Measurements from ENCODE around the gene AXDND1.
A peak's percentile ranks its signal among the peaks of the same experiment; 100 is the strongest.

Gene AXDND1

GRCh38 chr1:179474713-179475112 lies 108.9 kb downstream of the AXDND1 start:
- Histone ChIP-seq H3K27me3 (ENCODE audit: control insufficient read depth in 3 of 3, insufficient read depth in 3 of 3, low read depth in 1 of 3, low read length in 3 of 3) (no peaks in the 10 kb centered on the region), H3K23ac (ENCODE audit: low read depth, low read length, poor library complexity) (no peak overlapping the region), H4K91ac (ENCODE audit: low read depth, low read length, poor library complexity) (no peak overlapping the region), H2BK15ac (ENCODE audit: low read length) (no peak overlapping the region), H3K18ac (ENCODE audit: low read length) (no peak overlapping the region), H2AK5ac (ENCODE audit: low read depth, low read length) (no peak overlapping the region), H3K4me3 (ENCODE audit: low read length in 2 of 2) (peak overlapping the region in 1 of 2 donors; percentile 41), H3K4me1 (ENCODE audit: control insufficient read depth in 2 of 2, insufficient read depth in 1 of 2, low read depth in 1 of 2, low read length in 2 of 2) (no peaks in the 10 kb centered on the region), H3K4ac (ENCODE audit: low read length) (no peak overlapping the region), H2BK120ac (ENCODE audit: low read depth, low read length) (no peak overlapping the region), H3K27ac (replicated peaks; ENCODE audit: low read length) (no peak overlapping the region), H3K79me1 (ENCODE audit: low read depth, low read length) (no peaks in the 10 kb centered on the region), H3K36me3 (replicated peaks in 1 of 2; ENCODE audit: control insufficient read depth in 2 of 2, insufficient read depth in 2 of 2, low read length in 2 of 2) (no peaks in the 10 kb centered on the region), H2BK5ac (ENCODE audit: low read length) (no peak overlapping the region), H4K8ac (ENCODE audit: low read depth, low read length) (no peak overlapping the region), H3K9me3 (replicated peaks in 1 of 2; ENCODE audit: control insufficient read depth in 2 of 2, insufficient read depth in 1 of 2, low read depth in 1 of 2, low read length in 2 of 2) (peaks cover 3 to 9% of the 10 kb centered on the region in 2 donors), H3K14ac (ENCODE audit: low read length) (no peak overlapping the region), H2BK12ac (ENCODE audit: low read length) (no peak overlapping the region), H2AFZ (ENCODE audit: low read length) (no peak overlapping the region), H3K4me2 (ENCODE audit: insufficient read depth, low read length, poor library complexity, severe bottlenecking) (no peak overlapping the region), H3K9ac (ENCODE audit: low read depth, low read length, poor library complexity) (no peak overlapping the region)
- no peak for DNase-seq (ENCODE audit: low spot score)
- no CpG with 5 or more reads among the region's 3 CpGs for WGBS, 2 donors (ENCODE audit: extremely low coverage in 2 of 2, insufficient read length in 2 of 2, insufficient replicate concordance in 1 of 2)

- no peak overlapping the region for H4K8ac ChIP-seq (ENCODE audit: low read depth, low read length)
- H2BK15ac ChIP-seq (ENCODE audit: low read length) = no peak overlapping the region
- no peak overlapping the region for H2AFZ ChIP-seq (ENCODE audit: low read length)
- no peak overlapping the region for H3K14ac ChIP-seq (ENCODE audit: low read length)
- no peak overlapping the region for H3K27ac ChIP-seq (replicated peaks; ENCODE audit: low read length)
- no peak overlapping the region for H2BK12ac ChIP-seq (ENCODE audit: low read length)
- H3K4ac ChIP-seq (ENCODE audit: low read length) = no peak overlapping the region
- H3K4me3 ChIP-seq (ENCODE audit: low read length in 2 of 2) = no peak overlapping the region
- no peak overlapping the region for H2BK5ac ChIP-seq (ENCODE audit: low read length)
- no peak overlapping the region for H3K9ac ChIP-seq (ENCODE audit: low read depth, low read length, poor library complexity)
- H2AK5ac ChIP-seq (ENCODE audit: low read depth, low read length) = no peak overlapping the region
- H2BK120ac ChIP-seq (ENCODE audit: low read depth, low read length) = no peak overlapping the region
- no peak overlapping the region for H3K23ac ChIP-seq (ENCODE audit: low read depth, low read length, poor library complexity)
- H3K79me1 ChIP-seq (ENCODE audit: low read depth, low read length) = no peaks in the 10 kb centered on the region
- no peaks in the 10 kb centered on the region for H3K36me3 ChIP-seq (replicated peaks in 1 of 2; ENCODE audit: control insufficient read depth in 2 of 2, insufficient read depth in 2 of 2, low read length in 2 of 2)
- H3K4me2 ChIP-seq (ENCODE audit: insufficient read depth, low read length, poor library complexity, severe bottlenecking) = no peak overlapping the region
- H3K27me3 ChIP-seq (ENCODE audit: control insufficient read depth in 3 of 3, insufficient read depth in 3 of 3, low read depth in 1 of 3, low read length in 3 of 3) = no peaks in the 10 kb centered on the region
- DNase-seq (ENCODE audit: low spot score) = no peak
- WGBS, 2 donors (ENCODE audit: extremely low coverage in 2 of 2, insufficient read length in 2 of 2, insufficient replicate concordance in 1 of 2) = no CpG with 5 or more reads among the region's 2 CpGs
- H3K18ac ChIP-seq (ENCODE audit: low read length) = no peak overlapping the region
- H4K91ac ChIP-seq (ENCODE audit: low read depth, low read length, poor library complexity) = no peak overlapping the region
- H3K4me1 ChIP-seq (ENCODE audit: control insufficient read depth in 2 of 2, insufficient read depth in 1 of 2, low read depth in 1 of 2, low read length in 2 of 2) = no peaks in the 10 kb centered on the region
- H3K9me3 ChIP-seq (replicated peaks in 1 of 2; ENCODE audit: control insufficient read depth in 2 of 2, insufficient read depth in 1 of 2, low read depth in 1 of 2, low read length in 2 of 2) = peaks cover 3 to 9% of the 10 kb centered on the region in 2 donors
Observed at GRCh38 chr1:179476484-179476883, 110.7 kb downstream of the AXDND1 start.

- Histone ChIP-seq H2BK5ac (ENCODE audit: low read length) (no peak overlapping the region), H3K4me1 (ENCODE audit: control insufficient read depth in 2 of 2, insufficient read depth in 1 of 2, low read depth in 1 of 2, low read length in 2 of 2) (no peaks in the 10 kb centered on the region), H2BK15ac (ENCODE audit: low read length) (no peak overlapping the region), H3K4ac (ENCODE audit: low read length) (no peak overlapping the region), H3K9me3 (replicated peaks in 1 of 2; ENCODE audit: control insufficient read depth in 2 of 2, insufficient read depth in 1 of 2, low read depth in 1 of 2, low read length in 2 of 2) (peaks cover 3 to 9% of the 10 kb centered on the region in 2 donors), H2AFZ (ENCODE audit: low read length) (no peak overlapping the region), H4K91ac (ENCODE audit: low read depth, low read length, poor library complexity) (no peak overlapping the region), H3K18ac (ENCODE audit: low read length) (no peak overlapping the region), H2AK5ac (ENCODE audit: low read depth, low read length) (no peak overlapping the region), H2BK12ac (ENCODE audit: low read length) (no peak overlapping the region), H2BK120ac (ENCODE audit: low read depth, low read length) (no peak overlapping the region), H3K14ac (ENCODE audit: low read length) (no peak overlapping the region), H4K8ac (ENCODE audit: low read depth, low read length) (no peak overlapping the region), H3K27me3 (ENCODE audit: control insufficient read depth in 3 of 3, insufficient read depth in 3 of 3, low read depth in 1 of 3, low read length in 3 of 3) (no peaks in the 10 kb centered on the region), H3K23ac (ENCODE audit: low read depth, low read length, poor library complexity) (no peak overlapping the region), H3K79me1 (ENCODE audit: low read depth, low read length) (no peaks in the 10 kb centered on the region), H3K36me3 (replicated peaks in 1 of 2; ENCODE audit: control insufficient read depth in 2 of 2, insufficient read depth in 2 of 2, low read length in 2 of 2) (no peaks in the 10 kb centered on the region), H3K4me2 (ENCODE audit: insufficient read depth, low read length, poor library complexity, severe bottlenecking) (no peak overlapping the region), H3K4me3 (ENCODE audit: low read length in 2 of 2) (no peak overlapping the region), H3K9ac (ENCODE audit: low read depth, low read length, poor library complexity) (no peak overlapping the region), H3K27ac (replicated peaks; ENCODE audit: low read length) (no peak overlapping the region)
- WGBS, 2 donors (ENCODE audit: extremely low coverage in 2 of 2, insufficient read length in 2 of 2, insufficient replicate concordance in 1 of 2) = no CpG with 5 or more reads among the region's 1 CpG
- no peak for DNase-seq (ENCODE audit: low spot score)
Observed at GRCh38 chr1:179478370-179478769, 112.6 kb downstream of the AXDND1 start.

- H3K14ac ChIP-seq (ENCODE audit: low read length) = no peak overlapping the region
- H4K91ac ChIP-seq (ENCODE audit: low read depth, low read length, poor library complexity) = no peak overlapping the region
Observed at GRCh38 chr1:179490611-179491010, 124.8 kb downstream of the AXDND1 start.

More at GRCh38 chr1:179490611-179491010, 124.8 kb downstream of the AXDND1 start:
- no peaks in the 10 kb centered on the region for H3K9me3 ChIP-seq (replicated peaks in 1 of 2; ENCODE audit: control insufficient read depth in 2 of 2, insufficient read depth in 1 of 2, low read depth in 1 of 2, low read length in 2 of 2)
- no peak overlapping the region for H2BK12ac ChIP-seq (ENCODE audit: low read length)
- no peak overlapping the region for H3K18ac ChIP-seq (ENCODE audit: low read length)
- no peaks in the 10 kb centered on the region for H3K27me3 ChIP-seq (ENCODE audit: control insufficient read depth in 3 of 3, insufficient read depth in 3 of 3, low read depth in 1 of 3, low read length in 3 of 3)
- H2AK5ac ChIP-seq (ENCODE audit: low read depth, low read length) = no peak overlapping the region
- H2BK5ac ChIP-seq (ENCODE audit: low read length) = no peak overlapping the region
- no peak overlapping the region for H3K4me2 ChIP-seq (ENCODE audit: insufficient read depth, low read length, poor library complexity, severe bottlenecking)
- no peak for DNase-seq (ENCODE audit: low spot score)
- H2BK15ac ChIP-seq (ENCODE audit: low read length) = no peak overlapping the region
- H3K36me3 ChIP-seq (replicated peaks in 1 of 2; ENCODE audit: control insufficient read depth in 2 of 2, insufficient read depth in 2 of 2, low read length in 2 of 2) = no peaks in the 10 kb centered on the region
- no peak overlapping the region for H3K4me3 ChIP-seq (ENCODE audit: low read length in 2 of 2)
- H3K79me1 ChIP-seq (ENCODE audit: low read depth, low read length) = no peaks in the 10 kb centered on the region
- no peak overlapping the region for H4K8ac ChIP-seq (ENCODE audit: low read depth, low read length)
- no peak overlapping the region for H2AFZ ChIP-seq (ENCODE audit: low read length)
- whole genome bisulfite sequencing, 2 donors (ENCODE audit: extremely low coverage in 2 of 2, insufficient read length in 2 of 2, insufficient replicate concordance in 1 of 2) = no CpG with 5 or more reads among the region's 1 CpG
- no peak overlapping the region for H3K27ac ChIP-seq (replicated peaks; ENCODE audit: low read length)
- H3K4me1 ChIP-seq (ENCODE audit: control insufficient read depth in 2 of 2, insufficient read depth in 1 of 2, low read depth in 1 of 2, low read length in 2 of 2) = no peaks in the 10 kb centered on the region
- H3K4ac ChIP-seq (ENCODE audit: low read length) = no peak overlapping the region
- no peak overlapping the region for H3K9ac ChIP-seq (ENCODE audit: low read depth, low read length, poor library complexity)
- H3K23ac ChIP-seq (ENCODE audit: low read depth, low read length, poor library complexity) = no peak overlapping the region
- no peak overlapping the region for H2BK120ac ChIP-seq (ENCODE audit: low read depth, low read length)

All from neuronal stem cell (in vitro differentiated cells).